LoVo (cell line): ENCODE measurements around the gene SV2B.

Source experiments
- DNase-seq: peaks from one replicate; pipeline ENCODE4 v3.0.0-alpha.2; 2016; ENCODE audit warnings: low spot score

SV2B gene

GRCh38 chr15:91140601-91141000, 40.5 kb downstream of the SV2B start:
- no peak for DNase-seq

GRCh38 chr15:91141097-91141496, 41.0 kb downstream of the SV2B start:
- no peak for DNase-seq

- peak; percentile 11 for DNase-seq
These were observed 42.2 kb downstream of the SV2B start for GRCh38 chr15:91142106-91142744.

GRCh38 chr15:91142946-91143345, 42.9 kb downstream of the SV2B start:
- no peak for DNase-seq

- no peak for DNase-seq
These were observed 46.7 kb downstream of the SV2B start for GRCh38 chr15:91146728-91147127.

GRCh38 chr15:91148243-91148642, 48.2 kb downstream of the SV2B start:
- DNase-seq = no peak

- no peak for DNase-seq
These were observed 50.6 kb downstream of the SV2B start for GRCh38 chr15:91150502-91151160.

GRCh38 chr15:91151781-91152563, 51.9 kb downstream of the SV2B start:
- no peak for DNase-seq

- DNase-seq = no peak
These were observed 53.0 kb downstream of the SV2B start for GRCh38 chr15:91152896-91153581.

GRCh38 chr15:91153954-91154353, 53.9 kb downstream of the SV2B start:
- DNase-seq = no peak

GRCh38 chr15:91156175-91156726, 56.2 kb downstream of the SV2B start:
- DNase-seq = no peak

GRCh38 chr15:91158415-91159394, 58.6 kb downstream of the SV2B start:
- DNase-seq = no peak

- DNase-seq = no peak
These were observed 65.8 kb downstream of the SV2B start for GRCh38 chr15:91165850-91166249.

GRCh38 chr15:91168457-91168856, 68.4 kb downstream of the SV2B start:
- DNase-seq = no peak

- DNase-seq = no peak
These were observed 71.3 kb downstream of the SV2B start for GRCh38 chr15:91171334-91171733.

GRCh38 chr15:91182101-91182500, 82.0 kb downstream of the SV2B start:
- DNase-seq = no peak

GRCh38 chr15:91183596-91183995, 83.5 kb downstream of the SV2B start:
- no peak for DNase-seq

- DNase-seq = no peak
These were observed 84.4 kb downstream of the SV2B start for GRCh38 chr15:91184441-91184840.

- peak; percentile 43 for DNase-seq
These were observed 87.0 kb downstream of the SV2B start for GRCh38 chr15:91186904-91187656.

- DNase-seq = no peak
These were observed 92.2 kb downstream of the SV2B start for GRCh38 chr15:91192285-91192684.
